Keratinocyte (primary cell): Measurements from ENCODE around the gene CLIC3. TPM values are rescaled to one million over a fixed set of nuclear protein-coding genes. Genes with fewer than 3 reads are reported as not detected.

Experiments
- DNase-seq: peaks from one replicate; pipeline ENCODE4 v3.0.0-alpha.2; 2011; ENCODE audit warnings: low read depth, missing footprints, low spot score
- FAIRE-seq: peaks from 2 replicates; lab custom pipeline; 2011; peaks lifted over from hg19 to GRCh38; lab: Jason Lieb, UNC
- H2AFZ ChIP-seq: 2 replicates; pipeline ENCODE4 v1.6.0; 2012; ENCODE audit warnings: low read length, control low read depth, inconsistent platforms; ENCODE audit not compliant: control insufficient read depth
- H3K27ac ChIP-seq: 2 replicates; pipeline ENCODE4 v1.5.1; 2011; ENCODE audit warnings: low read length; ENCODE audit not compliant: control insufficient read depth, insufficient read depth
- H3K27me3 ChIP-seq: 3 replicates; pipeline ENCODE4 v1.6.0; 2011; ENCODE audit warnings: low read length; ENCODE audit not compliant: control insufficient read depth, insufficient read depth; ENCODE audit errors: extremely low read depth
- H3K36me3 ChIP-seq, 2 experiments: 2 replicates in 1 of 2; 3 replicates in 1 of 2; pipeline ENCODE4 v1.5.1; 2011; ENCODE audit warnings: low read length in 2 of 2, mild to moderate bottlenecking in 1 of 2; ENCODE audit not compliant: control insufficient read depth in 2 of 2, insufficient read depth in 2 of 2; ENCODE audit errors: extremely low read depth in 1 of 2
- H3K4me1 ChIP-seq: 3 replicates; pipeline ENCODE4 v1.5.1; 2011; ENCODE audit warnings: low read length; ENCODE audit not compliant: control insufficient read depth, insufficient read depth; ENCODE audit errors: extremely low read depth
- H3K4me2 ChIP-seq: 3 replicates; pipeline ENCODE4 v1.6.0; 2011; ENCODE audit warnings: low read depth, low read length; ENCODE audit not compliant: control insufficient read depth, insufficient read depth; ENCODE audit errors: extremely low read depth
- H3K4me3 ChIP-seq, 3 experiments: fragments of 200-600 bp in 1 of 3; sonication (generic) in 1 of 3; 2 replicates in 2 of 3; 3 replicates in 1 of 3; pipeline ENCODE4 v1.5.1; 2011 to 2016; ENCODE audit warnings: low read length in 3 of 3, mild to moderate bottlenecking in 3 of 3, control low read depth in 2 of 3, inconsistent platforms in 1 of 3, low read depth in 1 of 3, mixed read lengths in 1 of 3, mixed run types in 1 of 3, moderate library complexity in 1 of 3; ENCODE audit not compliant: control insufficient read depth in 2 of 3, insufficient read depth in 2 of 3; ENCODE audit errors: extremely low read depth in 1 of 3
- H3K79me2 ChIP-seq: 2 replicates; pipeline ENCODE4 v1.6.0; 2012; ENCODE audit warnings: low read length; ENCODE audit not compliant: control insufficient read depth, insufficient read depth
- H3K9ac ChIP-seq: 3 replicates; pipeline ENCODE4 v1.6.0; 2011; ENCODE audit warnings: low read length; ENCODE audit not compliant: control insufficient read depth, insufficient read depth; ENCODE audit errors: extremely low read depth
- H3K9me1 ChIP-seq: 3 replicates; pipeline ENCODE4 v1.6.0; 2011; ENCODE audit warnings: low read length; ENCODE audit not compliant: control insufficient read depth, insufficient read depth; ENCODE audit errors: extremely low read depth
- H3K9me3 ChIP-seq: 2 replicates; pipeline ENCODE4 v1.5.1; 2012; ENCODE audit warnings: low read depth, low read length; ENCODE audit not compliant: control insufficient read depth
- H4K20me1 ChIP-seq: 3 replicates; pipeline ENCODE4 v1.6.0; 2011; ENCODE audit warnings: low read length; ENCODE audit not compliant: control insufficient read depth, insufficient read depth; ENCODE audit errors: extremely low read depth
- CTCF ChIP-seq, 3 experiments: IDR thresholded peaks in 1 of 3; conservative IDR thresholded peaks in 1 of 3; optimal IDR thresholded peaks in 1 of 3; 2 replicates in 2 of 3; 3 replicates in 1 of 3; pipeline versions ENCODE3 to v1.5.1; 2011; ENCODE audit warnings: low read length in 3 of 3, mild to moderate bottlenecking in 3 of 3, moderate library complexity in 2 of 3, control low read depth in 1 of 3, inconsistent platforms in 1 of 3; ENCODE audit not compliant: insufficient read depth in 2 of 3; ENCODE audit errors: extremely low read depth in 1 of 3
- EZH2 ChIP-seq: IDR thresholded peaks from one replicate; pipeline ENCODE4 v1.6.1; 2012; ENCODE audit warnings: inconsistent platforms, mild to moderate bottlenecking, low read length, moderate library complexity
- dilution Hi-C: fragments of 300-500 bp; cut with MboI; formaldehyde crosslinking; loops from one replicate; pipeline ENCODE4 v1.7.0; 2020; ENCODE audit warnings: low sequenced_read_pairs; ENCODE audit not compliant: extremely low pct_ligation_motif_present
- polyA plus RNA-seq, 5 experiments: library from polyadenylated mRNA; depleted of rRNA in 3 of 5; stranded (reverse) in 3 of 5; stranded (forward) in 1 of 5; unstranded in 1 of 5; fragments of >200 nt; gene quantifications; 1 replicate in 1 of 5; 2 replicates in 3 of 5; 3 replicates in 1 of 5; pipeline versions ENCODE4 v1.2.1 to v1.2.3, GENCODE V29; 2011 to 2012; ENCODE audit warnings: missing spikeins in 2 of 5, low read depth in 1 of 5, low replicate concordance in 1 of 5

CLIC3 gene
- polyA plus RNA-seq, 1 donor (not counting 4 experiments of a cell fraction or from before 2014, with no cell fraction given): 5.5 TPM

- Histone ChIP-seq H3K27me3 (no peaks in the 10 kb centered on the region), H3K9ac (no peak overlapping the region), H3K79me2 (no peaks in the 10 kb centered on the region), H3K4me2 (no peak overlapping the region), H3K9me3 (no peaks in the 10 kb centered on the region), H2AFZ (no peak overlapping the region), H4K20me1 (no peaks in the 10 kb centered on the region), H3K4me3 (no peak overlapping the region), H3K36me3 (no peaks in the 10 kb centered on the region), H3K27ac (no peak overlapping the region), H3K9me1 (no peaks in the 10 kb centered on the region), H3K4me1 (no peaks in the 10 kb centered on the region)
- dilution Hi-C loops: no loop called here
- TF ChIP-seq CTCF (optimal IDR thresholded peaks at IDR 0.05 in 1 of 3, IDR thresholded peaks at IDR 0.05 in 1 of 3, conservative IDR thresholded peaks at IDR 0.05 in 1 of 3; ENCODE audit: extremely low read depth in 1 of 3, insufficient read depth in 2 of 3, low read length in 3 of 3) (no peak), EZH2 (no peak)
- FAIRE-seq: no peak
- DNase-seq: no peak
These were observed 18.6 kb upstream of the CLIC3 start for GRCh38 chr9:137014776-137015539.

GRCh38 chr9:137014166-137014565 is 17.8 kb upstream of the CLIC3 start:
- no peaks in the 10 kb centered on the region for H3K9me1 ChIP-seq
- dilution Hi-C loops: no loop called here
- no peaks in the 10 kb centered on the region for H3K36me3 ChIP-seq
- TF ChIP-seq EZH2 (no peak), CTCF (optimal IDR thresholded peaks at IDR 0.05 in 1 of 3, IDR thresholded peaks at IDR 0.05 in 1 of 3, conservative IDR thresholded peaks at IDR 0.05 in 1 of 3; ENCODE audit: extremely low read depth in 1 of 3, insufficient read depth in 2 of 3, low read length in 3 of 3) (no peak)
- H2AFZ ChIP-seq: no peak overlapping the region
- no peak for DNase-seq
- H4K20me1 ChIP-seq: no peaks in the 10 kb centered on the region
- no peak overlapping the region for H3K4me2 ChIP-seq
- H3K27ac ChIP-seq: no peak overlapping the region
- no peaks in the 10 kb centered on the region for H3K27me3 ChIP-seq
- H3K4me3 ChIP-seq: no peak overlapping the region
- H3K4me1 ChIP-seq: no peaks in the 10 kb centered on the region
- FAIRE-seq: no peak
- no peaks in the 10 kb centered on the region for H3K9me3 ChIP-seq
- H3K9ac ChIP-seq: no peak overlapping the region
- no peaks in the 10 kb centered on the region for H3K79me2 ChIP-seq
